ENCODE measurements around the gene SMIM5. TPM values are rescaled to one million over a fixed set of nuclear protein-coding genes. Genes with fewer than 3 reads are reported as not detected.

SMIM5 gene
- total RNA-seq, 1 experiment from 2014 or later: 0.20 TPM

DNA sequence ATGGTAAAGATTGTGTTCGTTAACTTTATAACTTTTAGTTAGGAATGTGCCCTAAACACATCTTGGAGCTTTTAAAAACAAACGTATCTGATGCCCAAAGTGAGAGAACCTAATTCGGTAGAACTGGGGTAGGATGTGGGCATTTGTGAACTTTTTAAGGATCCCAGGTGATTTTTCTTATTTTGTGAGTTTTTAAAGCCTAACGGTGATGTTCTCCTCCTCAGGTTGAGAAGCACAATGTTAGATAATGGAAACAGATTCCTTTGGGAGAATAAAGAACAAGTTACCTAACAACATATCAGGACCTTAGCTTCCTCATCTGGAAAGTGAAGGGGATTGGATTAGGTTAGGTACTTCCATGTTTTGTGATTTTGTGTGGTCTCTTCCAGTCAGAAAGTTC lies 34.6 kb downstream of the SMIM5 start:
- H3K27ac Mint-ChIP-seq (ENCODE audit: unreplicated experiment): peak overlapping the region; percentile 10
- no peak overlapping the region for H3K4me3 Mint-ChIP-seq (ENCODE audit: unreplicated experiment)
- TF ChIP-seq, protein P1, sequence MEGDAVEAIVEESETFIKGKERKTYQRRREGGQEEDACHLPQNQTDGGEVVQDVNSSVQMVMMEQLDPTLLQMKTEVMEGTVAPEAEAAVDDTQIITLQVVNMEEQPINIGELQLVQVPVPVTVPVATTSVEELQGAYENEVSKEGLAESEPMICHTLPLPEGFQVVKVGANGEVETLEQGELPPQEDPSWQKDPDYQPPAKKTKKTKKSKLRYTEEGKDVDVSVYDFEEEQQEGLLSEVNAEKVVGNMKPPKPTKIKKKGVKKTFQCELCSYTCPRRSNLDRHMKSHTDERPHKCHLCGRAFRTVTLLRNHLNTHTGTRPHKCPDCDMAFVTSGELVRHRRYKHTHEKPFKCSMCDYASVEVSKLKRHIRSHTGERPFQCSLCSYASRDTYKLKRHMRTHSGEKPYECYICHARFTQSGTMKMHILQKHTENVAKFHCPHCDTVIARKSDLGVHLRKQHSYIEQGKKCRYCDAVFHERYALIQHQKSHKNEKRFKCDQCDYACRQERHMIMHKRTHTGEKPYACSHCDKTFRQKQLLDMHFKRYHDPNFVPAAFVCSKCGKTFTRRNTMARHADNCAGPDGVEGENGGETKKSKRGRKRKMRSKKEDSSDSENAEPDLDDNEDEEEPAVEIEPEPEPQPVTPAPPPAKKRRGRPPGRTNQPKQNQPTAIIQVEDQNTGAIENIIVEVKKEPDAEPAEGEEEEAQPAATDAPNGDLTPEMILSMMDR (IDR thresholded peaks at IDR 0.05; ENCODE audit: insufficient read depth in 1 of 2, low read depth in 1 of 2, low read length in 1 of 2, severe bottlenecking in 1 of 2, unreplicated experiment in 1 of 2): no peak
- ChIA-PET POLR2A (no interaction called here), CTCF (interaction anchor here (2.7 kb wide), 1 partner anchor 80 kb away, joined by 17 read pairs; no protein-coding TSS in a partner anchor)
- BruUV-seq (replicated peaks): no TSS peak
- peak overlapping the region; percentile 96 for H3K4me3 ChIP-seq (ENCODE audit: low read depth, low read length)
- peaks cover 13% of the 10 kb centered on the region for H3K4me1 ChIP-seq
- no peaks in the 10 kb centered on the region for H3K27me3 Mint-ChIP-seq (ENCODE audit: insufficient read depth, unreplicated experiment)
- H3K36me3 Mint-ChIP-seq (ENCODE audit: insufficient read depth, unreplicated experiment): peaks cover 54% of the 10 kb centered on the region
- no peaks in the 10 kb centered on the region for H3K27me3 ChIP-seq (replicated peaks; ENCODE audit: control insufficient read depth, insufficient read depth, low read length)
- no peaks in the 10 kb centered on the region for H3K9me3 ChIP-seq
- DNase-seq: no peak
- peaks cover 2% of the 10 kb centered on the region for H3K36me3 ChIP-seq (ENCODE audit: control insufficient read depth, insufficient read depth, low read length)
- H3K9me3 Mint-ChIP-seq (ENCODE audit: unreplicated experiment): no peaks in the 10 kb centered on the region
- intact Hi-C loops (cut with micrococcal nuclease; ENCODE audit: unreplicated experiment): no loop called here
- no peaks in the 10 kb centered on the region for H3K4me1 Mint-ChIP-seq (ENCODE audit: low read depth, unreplicated experiment)

DNA sequence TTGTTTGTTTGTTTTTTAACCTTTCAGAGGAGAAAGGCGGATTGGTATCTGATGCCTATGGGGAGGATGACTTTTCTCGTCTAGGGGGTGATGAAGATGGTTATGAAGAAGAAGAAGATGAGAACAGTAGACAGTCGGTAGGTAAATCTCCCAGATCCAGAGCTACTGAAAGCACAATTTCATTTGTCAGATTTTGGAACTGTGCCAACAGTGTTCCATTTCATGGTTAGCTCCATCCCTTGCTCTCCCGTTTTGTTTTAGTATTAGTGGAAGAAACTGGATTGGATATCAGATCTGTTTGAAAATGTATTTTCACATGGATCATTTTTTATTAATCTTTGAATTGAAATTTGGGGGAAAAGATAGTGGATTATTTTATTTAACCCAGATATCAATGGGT lies 35.3 kb downstream of the SMIM5 start:
- no TSS peak for BruUV-seq (replicated peaks)
- no peaks in the 10 kb centered on the region for H3K27me3 ChIP-seq (replicated peaks; ENCODE audit: control insufficient read depth, insufficient read depth, low read length)
- H3K9me3 Mint-ChIP-seq (ENCODE audit: unreplicated experiment): no peaks in the 10 kb centered on the region
- H3K4me3 ChIP-seq (ENCODE audit: low read depth, low read length): peak overlapping the region; percentile 96; the same call in 1 of the 2 replicates
- TF ChIP-seq, protein P1 (IDR thresholded peaks at IDR 0.05; ENCODE audit: insufficient read depth in 1 of 2, low read depth in 1 of 2, low read length in 1 of 2, severe bottlenecking in 1 of 2, unreplicated experiment in 1 of 2): no peak
- POLR2A ChIA-PET: no interaction called here
- intact Hi-C loops (cut with micrococcal nuclease; ENCODE audit: unreplicated experiment): no loop called here
- peaks cover 60% of the 10 kb centered on the region for H3K36me3 Mint-ChIP-seq (ENCODE audit: insufficient read depth, unreplicated experiment)
- H3K9me3 ChIP-seq: no peaks in the 10 kb centered on the region
- peak overlapping the region; percentile 10 for H3K27ac Mint-ChIP-seq (ENCODE audit: unreplicated experiment)
- H3K27me3 Mint-ChIP-seq (ENCODE audit: insufficient read depth, unreplicated experiment): no peaks in the 10 kb centered on the region
- no peaks in the 10 kb centered on the region for H3K4me1 Mint-ChIP-seq (ENCODE audit: low read depth, unreplicated experiment)
- no peak for DNase-seq
- CTCF ChIA-PET: interaction anchor here (2.7 kb wide), 1 partner anchor 79 kb away, joined by 17 read pairs; no protein-coding TSS in a partner anchor
- H3K4me3 Mint-ChIP-seq (ENCODE audit: unreplicated experiment): no peak overlapping the region
- peaks cover 2% of the 10 kb centered on the region; the same call in 1 of the 2 replicates for H3K36me3 ChIP-seq (ENCODE audit: control insufficient read depth, insufficient read depth, low read length)
- H3K4me1 ChIP-seq: peaks cover 13% of the 10 kb centered on the region

DNA sequence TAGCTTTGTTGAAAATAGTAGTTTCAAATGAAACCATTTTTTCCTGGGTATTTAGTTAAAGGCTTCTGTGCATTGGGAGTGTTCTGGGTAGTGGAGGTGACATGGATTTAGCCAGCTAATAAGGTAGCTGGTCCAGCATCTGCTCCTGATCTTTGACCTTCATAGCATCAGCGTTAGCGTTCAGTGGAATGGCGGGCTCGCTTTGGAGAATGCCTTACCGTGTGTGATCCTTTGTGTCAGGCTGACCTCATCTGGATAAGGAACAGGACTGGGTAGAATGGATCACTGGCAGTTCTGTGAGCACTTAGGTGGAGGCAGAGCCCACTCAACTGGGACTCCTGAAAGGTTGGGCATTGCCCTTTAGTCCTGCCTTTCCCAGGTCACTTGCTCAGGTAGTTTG lies 37.6 kb downstream of the SMIM5 start:
- TF ChIP-seq, protein P1 (IDR thresholded peaks at IDR 0.05; ENCODE audit: insufficient read depth in 1 of 2, low read depth in 1 of 2, low read length in 1 of 2, severe bottlenecking in 1 of 2, unreplicated experiment in 1 of 2): no peak
- no peaks in the 10 kb centered on the region for H3K27me3 Mint-ChIP-seq (ENCODE audit: insufficient read depth, unreplicated experiment)

More for the DNA sequence above, 37.6 kb downstream of the SMIM5 start:
- BruUV-seq (replicated peaks): no TSS peak
- H3K4me3 Mint-ChIP-seq (ENCODE audit: unreplicated experiment): no peak overlapping the region
- ChIA-PET CTCF (interaction anchor here (0.9 kb wide), 1 partner anchor 77 kb away, joined by 3 read pairs; no protein-coding TSS in a partner anchor), POLR2A (interaction anchor here (0.5 kb wide), 1 partner anchor 42 kb away, joined by 3 read pairs; no protein-coding TSS in a partner anchor)
- no peaks in the 10 kb centered on the region for H3K27me3 ChIP-seq (replicated peaks; ENCODE audit: control insufficient read depth, insufficient read depth, low read length)
- no peaks in the 10 kb centered on the region for H3K9me3 Mint-ChIP-seq (ENCODE audit: unreplicated experiment)
- intact Hi-C loops (cut with micrococcal nuclease; ENCODE audit: unreplicated experiment): no loop called here
- no peaks in the 10 kb centered on the region for H3K9me3 ChIP-seq
- H3K4me1 Mint-ChIP-seq (ENCODE audit: low read depth, unreplicated experiment): no peaks in the 10 kb centered on the region
- no peak overlapping the region for H3K4me3 ChIP-seq (ENCODE audit: low read depth, low read length)
- H3K27ac Mint-ChIP-seq (ENCODE audit: unreplicated experiment): no peak overlapping the region
- no peak for DNase-seq
- peaks cover 67% of the 10 kb centered on the region for H3K36me3 Mint-ChIP-seq (ENCODE audit: insufficient read depth, unreplicated experiment)
- peaks cover 11% of the 10 kb centered on the region for H3K4me1 ChIP-seq
- H3K36me3 ChIP-seq (ENCODE audit: control insufficient read depth, insufficient read depth, low read length): peaks cover 2% of the 10 kb centered on the region
